ENCODE measurements around the gene CST9.
"Not testable (repeated sequence)": the region's sequence is repeated elsewhere in the genome, so short reads cannot be mapped to it uniquely, and the experiment has no call there.

The CST9 gene

GRCh38 chr20:23636908-23637281 lies 31.2 kb upstream of the CST9 start:
- no peak for DNase-seq

- no peak for DNase-seq
Observed at GRCh38 chr20:23636182-23636907, 30.6 kb upstream of the CST9 start.

GRCh38 chr20:23635768-23636090 lies 30.0 kb upstream of the CST9 start:
- not testable (repeated sequence) for DNase-seq

GRCh38 chr20:23634985-23635767 lies 29.5 kb upstream of the CST9 start:
- no peak for DNase-seq

DNA sequence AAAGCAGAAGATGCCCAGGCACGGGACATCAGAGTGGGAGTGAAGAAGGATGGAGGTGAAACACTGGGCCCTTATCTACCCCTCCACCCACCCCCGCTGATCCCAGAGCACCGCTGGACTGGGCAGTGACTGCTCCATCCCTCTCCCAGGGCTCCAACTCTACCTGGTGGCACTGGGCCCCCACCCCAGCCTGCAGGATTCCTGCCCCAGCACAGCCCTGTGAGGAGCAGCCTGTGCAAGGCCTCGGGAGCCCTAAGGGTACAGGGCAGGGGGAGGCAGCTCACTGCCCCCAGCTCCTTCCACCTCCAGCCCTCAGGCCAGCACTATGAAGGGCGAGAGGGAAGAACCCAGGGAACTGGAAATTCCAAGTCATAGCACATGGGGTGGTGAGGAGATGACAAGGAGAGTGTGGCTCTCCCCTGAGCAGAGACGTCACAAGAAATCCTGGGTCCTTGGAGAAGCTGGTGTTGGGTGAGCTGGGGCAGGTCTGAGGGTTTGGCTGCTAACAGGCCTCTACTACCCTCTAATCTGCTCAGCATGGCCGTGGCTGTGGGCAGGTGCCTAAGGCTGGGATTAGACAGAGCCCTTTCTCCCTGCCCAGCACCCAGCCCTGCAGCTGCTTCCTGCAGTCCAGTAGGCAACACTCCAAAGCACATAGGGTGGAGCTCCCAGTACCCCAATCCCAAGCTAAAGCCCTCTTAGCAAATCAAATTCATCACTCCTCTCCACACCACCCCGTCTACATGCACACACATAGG lies 28.5 kb upstream of the CST9 start:
- no peak for DNase-seq

GRCh38 chr20:23632711-23633573 lies 27.2 kb upstream of the CST9 start:
- DNase-seq = no peak

DNA sequence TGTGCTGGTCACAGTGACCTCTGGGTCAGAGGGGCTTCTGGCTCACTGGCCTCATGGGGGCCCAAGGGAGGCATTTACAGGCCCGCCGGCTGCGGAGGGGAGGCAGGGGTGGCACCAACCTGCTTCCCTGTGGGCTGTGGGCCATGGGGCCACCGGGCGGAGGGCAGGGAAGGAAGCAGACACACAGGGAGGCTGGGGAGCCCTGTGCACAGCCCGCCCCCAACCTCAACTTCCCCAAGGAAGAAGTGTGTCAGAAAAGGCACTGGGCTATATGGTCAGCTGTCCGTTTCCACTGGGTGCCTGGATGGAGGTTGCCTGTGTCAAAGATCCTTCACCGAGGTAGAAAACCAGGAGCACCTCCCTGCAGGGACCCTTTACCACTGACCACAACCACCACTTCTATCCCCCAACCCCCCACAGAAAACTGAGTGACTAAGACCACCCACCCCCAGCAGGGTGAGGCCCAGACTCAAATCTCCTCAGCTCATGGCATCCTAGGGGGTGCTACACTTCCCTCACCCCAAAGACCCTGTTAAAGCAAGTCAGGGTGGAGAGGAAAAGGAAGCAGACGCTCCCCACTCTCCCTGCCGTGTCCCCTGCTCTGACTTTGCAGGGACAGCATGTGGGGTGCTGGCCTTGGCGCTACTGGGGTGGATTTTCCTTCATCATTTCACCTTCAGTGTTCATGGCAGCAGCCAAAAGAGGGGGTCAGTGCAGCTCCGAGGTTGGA lies 26.4 kb upstream of the CST9 start:
- DNase-seq = no peak

- DNase-seq = no peak
Observed at GRCh38 chr20:23631226-23631822, 25.6 kb upstream of the CST9 start.

GRCh38 chr20:23630392-23630849 lies 24.7 kb upstream of the CST9 start:
- no peak for DNase-seq

DNA sequence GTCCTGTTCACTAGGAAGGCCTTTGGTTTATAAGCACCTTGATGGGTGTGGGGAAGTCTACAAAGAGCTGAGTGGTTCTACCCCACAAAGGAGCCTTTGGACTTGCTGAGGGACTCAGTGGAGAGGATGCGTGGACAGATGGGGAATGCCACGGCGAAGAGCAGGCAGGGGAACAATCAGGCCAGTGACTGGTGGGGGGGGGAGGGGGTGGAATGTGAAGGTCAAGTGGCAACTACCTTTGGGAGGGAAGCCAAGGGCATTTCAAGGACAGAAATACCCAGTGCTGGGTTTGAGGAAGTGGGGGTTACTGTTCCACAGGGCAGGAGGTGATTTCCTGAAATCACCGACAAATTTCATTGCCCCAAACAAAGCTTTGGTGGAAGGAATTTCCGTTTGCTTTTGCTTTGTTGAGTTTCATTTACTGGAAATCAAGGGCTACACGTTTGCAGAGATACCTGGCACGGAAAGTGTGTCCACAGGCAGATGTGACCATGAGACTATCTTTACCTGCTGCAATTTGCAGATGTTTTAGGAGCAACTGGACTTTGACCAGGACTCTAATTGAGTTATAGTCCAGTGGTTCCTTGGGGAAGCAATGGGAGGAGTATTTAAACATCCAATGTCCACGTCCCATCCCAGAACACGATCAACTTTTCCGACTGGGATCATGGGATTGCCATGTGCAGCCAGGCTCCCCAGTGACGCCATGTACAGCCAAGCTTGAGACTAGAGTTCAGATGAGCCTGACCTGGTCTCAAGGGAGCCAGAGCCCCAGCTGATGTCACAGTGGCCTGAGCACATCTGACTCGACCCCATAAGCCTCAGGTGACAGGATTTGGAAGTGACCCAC lies 24.1 kb upstream of the CST9 start:
- no peak for DNase-seq

GRCh38 chr20:23629017-23629541 lies 23.4 kb upstream of the CST9 start:
- no peak for DNase-seq

DNA sequence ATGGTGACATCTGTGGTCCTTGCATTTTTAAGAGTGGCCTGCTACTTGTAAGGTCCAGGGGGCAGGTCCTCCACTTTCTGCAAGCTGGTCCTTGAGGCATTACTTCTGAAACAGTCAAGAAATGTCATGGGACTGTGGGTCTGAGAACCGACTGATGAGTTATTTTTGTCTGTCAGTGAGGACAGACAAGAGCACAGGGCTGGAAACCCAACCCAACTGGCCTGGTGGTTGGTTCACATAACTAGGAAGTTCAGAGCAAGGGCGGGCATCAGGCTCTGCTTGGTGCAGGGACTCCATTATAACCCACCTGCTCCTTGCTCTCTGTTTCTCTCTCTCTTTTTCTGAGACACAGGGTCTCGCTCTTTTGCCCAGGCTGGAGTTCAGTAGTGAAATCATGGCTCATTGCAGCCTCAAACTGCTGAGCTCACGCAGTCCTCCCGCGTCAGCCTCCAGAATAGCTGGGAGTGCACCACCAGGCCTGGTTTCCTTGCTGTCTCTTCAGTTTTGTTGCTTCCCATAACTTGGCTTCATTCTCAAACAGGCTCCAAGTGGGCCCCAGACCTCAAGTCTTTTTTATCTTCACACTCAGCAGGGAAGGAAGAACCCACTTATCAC lies 22.8 kb upstream of the CST9 start:
- DNase-seq = no peak

DNA sequence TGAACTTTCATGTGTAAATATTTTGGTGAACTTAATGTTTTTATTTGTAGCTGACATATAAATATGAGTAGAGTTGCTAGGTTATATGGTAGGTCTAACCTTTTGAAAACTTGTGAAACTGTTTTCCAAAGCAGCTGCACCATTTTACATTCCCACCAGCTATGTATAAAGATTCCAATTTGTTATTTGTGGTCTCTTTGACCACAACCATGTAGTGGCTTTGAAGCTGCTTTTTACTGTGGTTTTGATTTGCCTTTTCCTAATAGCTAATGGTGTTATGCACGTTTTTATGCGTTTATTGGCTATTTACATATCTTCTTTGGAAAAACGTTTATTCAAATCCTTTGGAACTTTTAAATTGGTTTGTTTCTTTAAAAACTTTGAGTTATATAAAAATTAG lies 21.8 kb upstream of the CST9 start:
- no peak for DNase-seq

GRCh38 chr20:23626040-23626620 lies 20.4 kb upstream of the CST9 start:
- DNase-seq = no peak

GRCh38 chr20:23625236-23625964 lies 19.7 kb upstream of the CST9 start:
- no peak for DNase-seq

DNA sequence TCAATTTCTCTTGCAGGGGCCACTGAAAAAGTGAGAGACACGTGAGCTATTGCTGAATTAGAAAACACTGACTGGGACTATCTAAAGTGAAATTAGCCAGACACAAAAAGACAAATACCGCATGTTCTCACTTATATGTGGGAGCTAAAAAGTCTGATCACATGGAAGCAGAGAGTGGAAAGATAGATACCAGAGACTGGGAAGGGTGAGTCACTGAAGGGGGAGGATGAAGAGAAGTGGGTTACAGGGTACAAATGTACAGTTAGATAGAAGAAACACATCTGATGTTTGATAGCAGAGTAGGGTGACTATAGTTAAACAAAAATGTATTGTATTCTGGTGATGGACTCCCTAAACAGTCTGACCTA lies 18.6 kb upstream of the CST9 start:
- DNase-seq = no peak

DNA sequence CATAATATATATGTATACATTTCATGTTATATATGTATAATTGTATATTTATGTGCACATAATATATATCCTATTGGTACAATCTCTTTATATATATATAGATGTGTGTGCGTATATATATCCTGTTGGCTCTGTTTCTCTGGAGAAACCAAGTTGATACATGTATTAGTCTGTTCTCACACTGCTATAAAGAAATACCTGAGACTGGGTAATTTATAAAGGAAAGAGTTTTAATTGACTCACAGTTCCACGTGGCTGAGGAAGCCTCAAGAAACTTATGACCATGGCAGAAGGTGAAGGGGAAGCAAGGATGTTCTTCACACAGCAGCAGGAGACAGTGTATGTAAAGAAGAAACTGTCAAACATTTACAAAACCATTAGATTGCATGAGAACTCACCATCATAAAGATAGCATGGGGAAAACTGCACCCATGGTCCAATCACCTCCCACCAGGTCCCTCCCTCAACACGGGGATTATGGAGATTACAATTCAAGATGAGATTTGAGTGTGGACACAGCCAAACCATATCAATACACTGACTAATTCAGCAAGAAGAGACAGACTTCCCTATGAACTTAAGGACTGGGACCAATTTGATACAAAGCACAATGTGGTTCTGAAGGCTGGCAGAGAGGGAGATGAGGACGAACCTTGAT lies 18.1 kb upstream of the CST9 start:
- no peak for DNase-seq

- DNase-seq = no peak
Observed at GRCh38 chr20:23622839-23623343, 17.2 kb upstream of the CST9 start.

Data from retina (tissue), 1 donor.